Stomach (tissue), 4 donors: ENCODE results near the gene NR3C1.

ENCODE experiments used
- CTCF ChIP-seq, 7 experiments: fragments of 450-650 bp in 4 of 7; fragments of 200-600 bp in 3 of 7; sonication (generic) in 3 of 7; IDR thresholded peaks; one replicate each; pipeline ENCODE4 v1.5.1; 2016 to 2019; ENCODE audit warnings: antibody characterized with exemption in 7 of 7, control low read depth in 2 of 7, mild to moderate bottlenecking in 1 of 7
- EP300 ChIP-seq: sonication (generic); formaldehyde crosslinking; IDR thresholded peaks from one replicate; pipeline ENCODE4 v1.6.1; 2017; ENCODE audit warnings: antibody characterized with exemption
- POLR2A ChIP-seq, 4 donors: fragments of 450-650 bp; IDR thresholded peaks; one replicate each; pipeline ENCODE4 v1.6.1; 2016; ENCODE audit warnings: antibody characterized with exemption in 4 of 4, control low read depth in 2 of 4, mild to moderate bottlenecking in 1 of 4, moderate library complexity in 1 of 4
- POLR2AphosphoS5 ChIP-seq, 3 donors: sonication (generic); formaldehyde crosslinking; IDR thresholded peaks; one replicate each; pipeline ENCODE4 v1.6.1; 2016; ENCODE audit warnings: antibody characterized with exemption in 3 of 3

GRCh38 chr5:143405849-143406098, 2.3 kb upstream of the NR3C1 start:
- TF ChIP-seq CTCF (IDR thresholded peaks at IDR 0.05) (no peak), EP300 (no peak), POLR2A (IDR thresholded peaks at IDR 0.05) (no peak), POLR2AphosphoS5 (IDR thresholded peaks at IDR 0.05) (no peak)
